NT2/D1 (cell line): ENCODE measurements around the gene TULP3.

Experiments
- SUZ12 ChIP-seq: IDR thresholded peaks from 2 replicates; pipeline ENCODE4 v1.6.1; 2011; ENCODE audit not compliant: insufficient read length, insufficient read depth; ENCODE audit errors: extremely low read depth
- YY1 ChIP-seq: IDR thresholded peaks from 2 replicates; pipeline ENCODE4 v1.6.1; 2011; ENCODE audit not compliant: insufficient read length, insufficient read depth
- ZNF274 ChIP-seq: IDR thresholded peaks from 2 replicates; pipeline ENCODE4 v1.6.1; 2011; ENCODE audit warnings: mild to moderate bottlenecking, low read depth, low read length

GRCh38 chr12:2858334-2858733 is 32.4 kb upstream of the TULP3 start:
- no peak for TF ChIP-seq YY1
- no peak for TF ChIP-seq SUZ12
- TF ChIP-seq ZNF274: no peak
